K562 (cell line): ENCODE results near the gene SNX30. TPM values are rescaled to one million over a fixed set of nuclear protein-coding genes. Genes with fewer than 3 reads are reported as not detected.

ENCODE experiments used
- ARNT ChIP-seq, 2 experiments: fragments of 450-650 bp; IDR thresholded peaks; 2 replicates each; pipeline ENCODE4 v1.6.1; 2016; ENCODE audit warnings: mild to moderate bottlenecking in 1 of 2
- BHLHE40 ChIP-seq: IDR thresholded peaks from 2 replicates; pipeline ENCODE4 v1.6.1; 2011; ENCODE audit warnings: low read length, improper control_type of control experiment
- CBX8 ChIP-seq: fragments of 200-600 bp; sonication (generic); IDR thresholded peaks from 2 replicates; pipeline ENCODE4 v1.6.1; 2012; ENCODE audit warnings: borderline replicate concordance, mixed run types, low read depth, mild to moderate bottlenecking, moderate library complexity, mixed read lengths, low read length, control low read depth, inconsistent platforms; ENCODE audit not compliant: poor library complexity, severe bottlenecking; ENCODE audit errors: extremely low read depth
- CREB1 ChIP-seq, 2 experiments: sonication (generic) in 1 of 2; formaldehyde crosslinking in 1 of 2; IDR thresholded peaks; 2 replicates each; pipeline versions ENCODE4 v1.6.1 to v1.8.0; 2012 to 2022; ENCODE audit warnings: inconsistent platforms in 1 of 2, mild to moderate bottlenecking in 1 of 2, missing genetic modification reagents in 1 of 2, moderate library complexity in 1 of 2
- CTBP1 ChIP-seq: fragments of 450-650 bp; IDR thresholded peaks from 2 replicates; pipeline ENCODE4 v1.6.1; 2016; ENCODE audit warnings: borderline replicate concordance
- DNMT1 ChIP-seq: fragments of 450-650 bp; IDR thresholded peaks from 2 replicates; pipeline ENCODE4 v1.6.1; 2016; ENCODE audit warnings: antibody characterized with exemption, mild to moderate bottlenecking
- ELF2 ChIP-seq: fragments of 250-450 bp; sonication (Bioruptor Pico); IDR thresholded peaks from 2 replicates; pipeline ENCODE4 v1.5.0; 2021; ENCODE audit warnings: mild to moderate bottlenecking
- FOXJ3 ChIP-seq: sonication (generic); formaldehyde crosslinking; IDR thresholded peaks from 2 replicates; pipeline ENCODE4 v1.4.0; 2020; ENCODE audit warnings: mild to moderate bottlenecking, missing genetic modification reagents
- HNRNPK ChIP-seq: fragments of 200-400 bp; formaldehyde crosslinking; IDR thresholded peaks from one replicate; pipeline ENCODE4 v1.6.1; 2018; ENCODE audit warnings: mild to moderate bottlenecking, low read depth, low read length; ENCODE audit not compliant: poor library complexity, severe bottlenecking
- HNRNPL ChIP-seq: fragments of 200-400 bp; formaldehyde crosslinking; IDR thresholded peaks from 2 replicates; pipeline ENCODE4 v1.6.1; 2017; ENCODE audit warnings: low read depth, mild to moderate bottlenecking, low read length
- KLF16 ChIP-seq: IDR thresholded peaks from 2 replicates; pipeline ENCODE4 v1.6.1; 2016; ENCODE audit warnings: antibody characterized with exemption
- MYNN ChIP-seq, 2 experiments: sonication (generic); formaldehyde crosslinking in 1 of 2; IDR thresholded peaks; 2 replicates each; pipeline versions ENCODE4 v1.5.0 to v1.6.1; 2016 to 2020; ENCODE audit warnings: antibody characterized with exemption in 1 of 2, missing genetic modification reagents in 1 of 2
- NCOA2 ChIP-seq, 2 experiments: fragments of 450-650 bp; IDR thresholded peaks; 2 replicates each; pipeline ENCODE4 v1.6.1; 2018; ENCODE audit warnings: mild to moderate bottlenecking in 2 of 2, moderate library complexity in 1 of 2; ENCODE audit not compliant: partially characterized antibody in 2 of 2
- PHB ChIP-seq: fragments of 250-450 bp; sonication (Bioruptor Pico); IDR thresholded peaks from 2 replicates; pipeline ENCODE4 v1.5.0; 2021
- TAF1 ChIP-seq: IDR thresholded peaks from 2 replicates; pipeline ENCODE4 v1.6.1; 2011; ENCODE audit warnings: mild to moderate bottlenecking, low read length, moderate library complexity; ENCODE audit not compliant: insufficient read depth, control insufficient read depth, severe bottlenecking; ENCODE audit errors: extremely low read depth
- TAF9B ChIP-seq: fragments of 450-650 bp; IDR thresholded peaks from 2 replicates; pipeline ENCODE4 v1.6.1; 2018; ENCODE audit warnings: mild to moderate bottlenecking; ENCODE audit not compliant: partially characterized antibody
- ZBTB2 ChIP-seq: fragments of 450-650 bp; IDR thresholded peaks from 2 replicates; pipeline ENCODE4 v1.6.1; 2016; ENCODE audit warnings: antibody characterized with exemption
- ZFPM2 ChIP-seq: fragments of 250-450 bp; sonication (Bioruptor Pico); IDR thresholded peaks from 2 replicates; pipeline ENCODE4 v1.5.1; 2022; ENCODE audit warnings: mild to moderate bottlenecking
- ZNF589 ChIP-seq: fragments of 200-800 bp; sonication (Bioruptor generic); IDR thresholded peaks from 2 replicates; pipeline ENCODE4 v1.6.1; 2016; ENCODE audit warnings: low read depth, missing genetic modification characterization, missing compliant biosample characterization
- polyA plus RNA-seq, 8 experiments: library from polyadenylated mRNA; depleted of rRNA in 4 of 8; stranded (reverse) in 5 of 8; unstranded in 3 of 8; fragments of >200 nt; fragmentation: Nextera tagmentation in 2 of 8; fragmentation: Illumina TruSeq in 1 of 8; extraction: Ambion mirVana in 2 of 8; extraction: Trizol in 1 of 8; gene quantifications; 2 replicates each; pipeline versions ENCODE4 v1.2.1 to v1.2.3, GENCODE V29; 2011 to 2014; ENCODE audit warnings: inconsistent platforms in 1 of 8, missing spikeins in 1 of 8
- total RNA-seq, 7 experiments: library from RNA; depleted of rRNA in 6 of 7; stranded (reverse); fragments of >200 nt in 6 of 7; fragmentation: Illumina TruSeq in 2 of 7; extraction: Trizol in 2 of 7; gene quantifications; 2 replicates each; pipeline versions ENCODE4 v1.2.1 to v1.2.3, GENCODE V29; 2011 to 2021; ENCODE audit warnings: low replicate concordance in 1 of 7
- TF ChIP-seq, protein P1 (sequence below): fragments of 250-450 bp; sonication (Bioruptor Pico); IDR thresholded peaks from 2 replicates; pipeline ENCODE4 v1.5.0; 2022; ENCODE audit warnings: mild to moderate bottlenecking
- TF ChIP-seq, protein P2 (sequence below): fragments of 250-450 bp; sonication (Bioruptor Pico); IDR thresholded peaks from 2 replicates; pipeline ENCODE4 v1.5.0; 2021
- TF ChIP-seq, protein P3 (sequence below): fragments of 450-650 bp; formaldehyde crosslinking; IDR thresholded peaks from 2 replicates; pipeline ENCODE4 v1.4.0; 2020; ENCODE audit warnings: mild to moderate bottlenecking, moderate library complexity

Gene SNX30
- total and polyA plus RNA-seq, 9 of the 15 experiments (the other 6 are each of a cell fraction or from before 2014, with no cell fraction given), result 0.76 to 5.9 (median 3.3) TPM

GRCh38 chr9:112810696-112811490 is 60.3 kb downstream of the SNX30 start (continued):
- no peak for TF ChIP-seq TAF1
- TF ChIP-seq ELF2 (CRISPR knock-in tag), result no peak
- no peak for TF ChIP-seq ZFPM2
- peak in 1 of 2 experiments; percentile 24; a peak in 1 of 4 replicates for TF ChIP-seq ARNT (IDR thresholded peaks at IDR 0.05)
- TF ChIP-seq ZNF589, result no peak
- no peak for TF ChIP-seq CBX8
- TF ChIP-seq NCOA2 (IDR thresholded peaks at IDR 0.05; ENCODE audit: partially characterized antibody in 2 of 2), result no peak
- TF ChIP-seq CTBP1, result 0 out of 2 replicates have a peak, but pooled peaks have one; percentile 30
- TF ChIP-seq, protein P1, sequence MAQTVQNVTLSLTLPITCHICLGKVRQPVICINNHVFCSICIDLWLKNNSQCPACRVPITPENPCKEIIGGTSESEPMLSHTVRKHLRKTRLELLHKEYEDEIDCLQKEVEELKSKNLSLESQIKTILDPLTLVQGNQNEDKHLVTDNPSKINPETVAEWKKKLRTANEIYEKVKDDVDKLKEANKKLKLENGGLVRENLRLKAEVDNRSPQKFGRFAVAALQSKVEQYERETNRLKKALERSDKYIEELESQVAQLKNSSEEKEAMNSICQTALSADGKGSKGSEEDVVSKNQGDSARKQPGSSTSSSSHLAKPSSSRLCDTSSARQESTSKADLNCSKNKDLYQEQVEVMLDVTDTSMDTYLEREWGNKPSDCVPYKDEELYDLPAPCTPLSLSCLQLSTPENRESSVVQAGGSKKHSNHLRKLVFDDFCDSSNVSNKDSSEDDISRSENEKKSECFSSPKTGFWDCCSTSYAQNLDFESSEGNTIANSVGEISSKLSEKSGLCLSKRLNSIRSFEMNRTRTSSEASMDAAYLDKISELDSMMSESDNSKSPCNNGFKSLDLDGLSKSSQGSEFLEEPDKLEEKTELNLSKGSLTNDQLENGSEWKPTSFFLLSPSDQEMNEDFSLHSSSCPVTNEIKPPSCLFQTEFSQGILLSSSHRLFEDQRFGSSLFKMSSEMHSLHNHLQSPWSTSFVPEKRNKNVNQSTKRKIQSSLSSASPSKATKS (CRISPR knock-in tag), result no peak
- TF ChIP-seq, protein P2, sequence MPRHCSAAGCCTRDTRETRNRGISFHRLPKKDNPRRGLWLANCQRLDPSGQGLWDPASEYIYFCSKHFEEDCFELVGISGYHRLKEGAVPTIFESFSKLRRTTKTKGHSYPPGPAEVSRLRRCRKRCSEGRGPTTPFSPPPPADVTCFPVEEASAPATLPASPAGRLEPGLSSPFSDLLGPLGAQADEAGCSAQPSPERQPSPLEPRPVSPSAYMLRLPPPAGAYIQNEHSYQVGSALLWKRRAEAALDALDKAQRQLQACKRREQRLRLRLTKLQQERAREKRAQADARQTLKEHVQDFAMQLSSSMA, result no peak
- TF ChIP-seq DNMT1, result no peak
- TF ChIP-seq MYNN (IDR thresholded peaks at IDR 0.05), result 0 out of 2 replicates have a peak, but pooled peaks have one; percentile 27
- TF ChIP-seq MYNN (CRISPR knock-in tag; IDR thresholded peaks at IDR 0.05), result no peak
- no peak for TF ChIP-seq HNRNPK
- TF ChIP-seq CREB1 (IDR thresholded peaks at IDR 0.05), result peak; percentile 34; the same call in 1 of the 2 replicates
- no peak for TF ChIP-seq CREB1 (CRISPR knock-in tag; IDR thresholded peaks at IDR 0.05)
- TF ChIP-seq ZBTB2, result peak; percentile 38; the same call in 1 of the 2 replicates
- no peak for TF ChIP-seq HNRNPL
- TF ChIP-seq, protein P3, sequence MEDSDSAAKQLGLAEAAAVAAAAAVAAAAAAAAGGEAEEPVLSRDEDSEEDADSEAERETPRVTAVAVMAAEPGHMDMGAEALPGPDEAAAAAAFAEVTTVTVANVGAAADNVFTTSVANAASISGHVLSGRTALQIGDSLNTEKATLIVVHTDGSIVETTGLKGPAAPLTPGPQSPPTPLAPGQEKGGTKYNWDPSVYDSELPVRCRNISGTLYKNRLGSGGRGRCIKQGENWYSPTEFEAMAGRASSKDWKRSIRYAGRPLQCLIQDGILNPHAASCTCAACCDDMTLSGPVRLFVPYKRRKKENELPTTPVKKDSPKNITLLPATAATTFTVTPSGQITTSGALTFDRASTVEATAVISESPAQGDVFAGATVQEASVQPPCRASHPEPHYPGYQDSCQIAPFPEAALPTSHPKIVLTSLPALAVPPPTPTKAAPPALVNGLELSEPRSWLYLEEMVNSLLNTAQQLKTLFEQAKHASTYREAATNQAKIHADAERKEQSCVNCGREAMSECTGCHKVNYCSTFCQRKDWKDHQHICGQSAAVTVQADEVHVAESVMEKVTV, result no peak
- TF ChIP-seq TAF9B, result no peak
- TF ChIP-seq BHLHE40, result no peak; the same call in 1 of the 2 replicates
- no peak for TF ChIP-seq FOXJ3 (CRISPR knock-in tag)
- TF ChIP-seq PHB (CRISPR knock-in tag), result no peak
- peak; percentile 71; the same call in 1 of the 2 replicates for TF ChIP-seq KLF16
